Measurements from ENCODE around the gene ANKFY1.

Gene ANKFY1, protein sequence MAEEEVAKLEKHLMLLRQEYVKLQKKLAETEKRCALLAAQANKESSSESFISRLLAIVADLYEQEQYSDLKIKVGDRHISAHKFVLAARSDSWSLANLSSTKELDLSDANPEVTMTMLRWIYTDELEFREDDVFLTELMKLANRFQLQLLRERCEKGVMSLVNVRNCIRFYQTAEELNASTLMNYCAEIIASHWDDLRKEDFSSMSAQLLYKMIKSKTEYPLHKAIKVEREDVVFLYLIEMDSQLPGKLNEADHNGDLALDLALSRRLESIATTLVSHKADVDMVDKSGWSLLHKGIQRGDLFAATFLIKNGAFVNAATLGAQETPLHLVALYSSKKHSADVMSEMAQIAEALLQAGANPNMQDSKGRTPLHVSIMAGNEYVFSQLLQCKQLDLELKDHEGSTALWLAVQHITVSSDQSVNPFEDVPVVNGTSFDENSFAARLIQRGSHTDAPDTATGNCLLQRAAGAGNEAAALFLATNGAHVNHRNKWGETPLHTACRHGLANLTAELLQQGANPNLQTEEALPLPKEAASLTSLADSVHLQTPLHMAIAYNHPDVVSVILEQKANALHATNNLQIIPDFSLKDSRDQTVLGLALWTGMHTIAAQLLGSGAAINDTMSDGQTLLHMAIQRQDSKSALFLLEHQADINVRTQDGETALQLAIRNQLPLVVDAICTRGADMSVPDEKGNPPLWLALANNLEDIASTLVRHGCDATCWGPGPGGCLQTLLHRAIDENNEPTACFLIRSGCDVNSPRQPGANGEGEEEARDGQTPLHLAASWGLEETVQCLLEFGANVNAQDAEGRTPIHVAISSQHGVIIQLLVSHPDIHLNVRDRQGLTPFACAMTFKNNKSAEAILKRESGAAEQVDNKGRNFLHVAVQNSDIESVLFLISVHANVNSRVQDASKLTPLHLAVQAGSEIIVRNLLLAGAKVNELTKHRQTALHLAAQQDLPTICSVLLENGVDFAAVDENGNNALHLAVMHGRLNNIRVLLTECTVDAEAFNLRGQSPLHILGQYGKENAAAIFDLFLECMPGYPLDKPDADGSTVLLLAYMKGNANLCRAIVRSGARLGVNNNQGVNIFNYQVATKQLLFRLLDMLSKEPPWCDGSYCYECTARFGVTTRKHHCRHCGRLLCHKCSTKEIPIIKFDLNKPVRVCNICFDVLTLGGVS

DNA sequence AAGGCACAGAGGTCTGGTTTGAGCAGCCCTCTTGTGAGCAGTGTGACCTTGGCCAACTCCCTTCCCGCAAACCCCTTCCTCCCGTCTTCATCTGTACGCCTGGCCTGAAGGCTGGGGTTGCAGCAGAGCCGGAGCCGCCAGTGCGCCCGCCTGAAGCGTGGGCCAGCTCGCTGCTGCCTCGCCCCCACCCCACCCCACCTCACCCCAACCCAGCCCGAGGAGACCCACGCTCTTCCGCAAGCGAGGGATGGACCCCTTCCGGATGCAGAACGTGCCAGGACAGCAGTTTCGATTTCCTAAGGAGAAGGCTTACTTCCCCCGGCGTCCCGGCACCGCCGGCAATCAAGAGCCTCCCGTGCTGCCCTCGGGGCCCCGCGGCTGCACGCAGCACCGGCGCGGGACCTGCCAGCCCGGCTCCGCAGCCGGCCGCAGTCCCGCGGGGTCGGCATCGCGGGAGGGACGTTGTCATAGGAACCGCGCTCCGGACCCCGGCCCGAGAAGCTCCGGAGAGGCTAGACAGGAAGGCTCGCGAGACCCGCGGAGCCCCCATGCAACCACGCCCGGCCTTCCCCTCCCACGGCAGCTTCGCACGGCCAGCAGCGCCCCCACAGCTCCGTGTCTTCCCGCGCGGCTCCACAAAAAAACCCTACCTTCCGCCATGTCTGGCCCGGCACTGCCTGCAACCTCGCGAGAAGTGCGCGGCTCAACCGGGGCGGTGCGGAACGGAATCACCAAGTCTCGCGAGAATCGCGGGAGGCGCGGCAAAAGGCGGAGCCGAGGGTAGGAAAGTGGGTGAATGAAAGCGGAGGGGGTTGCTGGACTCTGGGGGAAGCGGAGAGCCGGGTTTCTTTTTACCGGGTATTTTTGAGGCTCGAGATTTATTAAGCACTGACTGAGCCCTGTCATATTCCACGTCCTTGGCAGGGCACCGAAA lies at the start of gene ANKFY1:
Gene ANKFY1 (minus strand): TSS at position 698 of the 934 bp plus-strand sequence. CDS start 38 bp downstream, at position 660.
- DNase-seq = peak; percentile 91

DNA sequence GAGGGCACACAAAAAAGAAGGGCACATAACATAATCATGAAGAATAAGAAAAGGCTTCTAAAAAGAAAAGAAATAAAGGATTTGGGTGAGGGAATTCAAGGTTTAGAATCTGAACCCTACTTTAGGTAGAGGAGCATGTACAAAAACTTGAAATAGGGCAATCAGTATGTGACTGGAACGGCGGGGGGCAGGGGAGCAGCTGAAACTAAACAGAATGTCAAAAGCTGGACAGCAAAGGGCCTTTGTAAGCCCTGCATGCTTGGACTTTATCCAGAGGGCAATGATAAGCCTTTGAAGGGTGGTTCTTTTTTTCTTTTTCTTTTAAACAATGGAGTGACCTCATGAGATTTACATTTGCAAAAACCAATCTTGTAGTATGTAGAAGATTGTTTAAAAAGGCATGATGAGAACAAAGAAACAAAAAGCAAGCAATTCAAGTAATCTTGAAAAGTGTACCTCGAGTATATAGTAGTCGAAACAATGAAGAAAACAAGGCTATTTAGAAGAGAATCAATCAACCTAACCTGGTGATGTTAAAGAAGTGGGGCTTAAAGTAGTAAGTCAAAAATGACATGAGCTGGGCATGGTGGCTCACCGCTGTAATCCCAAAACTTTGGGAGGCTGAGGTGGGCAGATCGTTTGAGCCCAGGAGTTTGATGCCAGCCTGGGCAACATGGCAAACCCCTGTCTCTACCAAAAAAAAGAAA lies 46.7 kb upstream of the ANKFY1 start:
- no peak for DNase-seq

DNA sequence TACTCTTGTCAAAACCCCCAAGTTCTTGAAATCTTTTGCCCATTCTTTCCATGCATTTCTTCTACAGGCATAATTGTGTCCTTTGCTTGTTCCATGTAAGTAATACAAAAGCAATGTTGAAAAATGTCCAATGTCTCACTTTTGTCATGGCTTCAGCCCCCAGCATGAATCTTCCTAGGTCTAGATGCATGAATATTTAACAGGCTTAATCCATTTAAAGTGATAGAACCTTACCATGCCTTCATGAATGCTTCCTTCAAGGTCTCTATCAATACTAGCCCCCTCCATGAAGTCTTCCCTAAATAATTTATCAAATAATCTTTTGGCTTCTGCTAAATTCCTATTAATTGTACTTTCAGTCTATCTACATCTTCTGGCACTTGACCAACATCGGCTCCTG lies 46.1 kb upstream of the ANKFY1 start:
- no peak for DNase-seq

DNA sequence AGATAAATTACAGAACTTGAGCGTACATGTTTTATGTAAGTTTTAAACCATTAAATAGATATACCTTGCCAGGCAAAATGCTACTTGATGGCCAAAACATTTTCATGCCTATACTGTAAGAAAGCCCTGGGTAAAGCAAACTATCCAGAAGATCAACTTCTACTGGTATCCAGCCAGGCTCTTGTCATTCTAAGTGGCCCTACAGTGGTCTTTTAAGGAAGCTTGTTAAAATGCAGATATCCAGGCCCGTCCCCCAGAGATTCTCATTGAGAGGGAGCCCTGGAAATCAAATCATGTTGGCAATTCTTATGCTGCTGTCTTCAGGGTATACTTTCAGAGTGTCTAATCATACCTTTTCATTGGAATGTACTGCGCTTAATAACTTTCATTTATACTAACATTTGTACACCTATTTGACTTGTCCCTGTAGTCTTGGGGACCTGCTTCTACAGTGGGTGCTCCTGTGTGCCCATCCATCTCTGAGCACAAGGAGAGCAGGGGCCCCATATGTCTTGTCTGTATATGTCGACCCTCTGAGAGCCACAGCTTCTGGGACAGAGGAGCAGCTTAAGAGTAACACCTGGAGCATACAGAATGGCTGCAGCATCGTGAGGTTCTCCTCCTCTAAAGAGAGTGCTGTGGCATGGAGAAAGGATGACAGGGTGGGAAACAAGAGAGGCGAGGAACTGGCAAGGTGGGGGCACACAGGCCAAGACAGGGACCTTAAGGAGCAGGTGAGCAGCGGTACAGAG lies 43.6 kb upstream of the ANKFY1 start:
- DNase-seq = no peak

DNA sequence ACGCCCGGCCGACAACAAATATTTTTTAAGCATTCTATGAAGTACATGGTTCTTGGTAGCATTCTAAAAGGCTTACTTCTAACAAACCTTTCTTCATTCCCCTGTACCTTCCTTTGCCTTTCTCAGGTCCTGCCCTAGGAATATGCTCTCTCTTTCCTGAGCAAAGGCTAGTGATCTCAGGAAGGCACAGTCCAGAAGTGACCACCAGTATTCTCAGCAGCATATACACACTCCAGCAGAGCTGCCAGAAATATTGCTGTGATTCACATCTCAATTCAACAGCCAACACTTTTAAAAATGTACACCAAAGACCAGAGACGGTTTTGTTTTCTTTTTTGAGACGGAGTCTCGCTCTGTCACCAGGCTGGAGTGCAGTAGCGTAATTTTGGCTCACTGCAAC lies 41.4 kb upstream of the ANKFY1 start:
- no peak for DNase-seq

DNA sequence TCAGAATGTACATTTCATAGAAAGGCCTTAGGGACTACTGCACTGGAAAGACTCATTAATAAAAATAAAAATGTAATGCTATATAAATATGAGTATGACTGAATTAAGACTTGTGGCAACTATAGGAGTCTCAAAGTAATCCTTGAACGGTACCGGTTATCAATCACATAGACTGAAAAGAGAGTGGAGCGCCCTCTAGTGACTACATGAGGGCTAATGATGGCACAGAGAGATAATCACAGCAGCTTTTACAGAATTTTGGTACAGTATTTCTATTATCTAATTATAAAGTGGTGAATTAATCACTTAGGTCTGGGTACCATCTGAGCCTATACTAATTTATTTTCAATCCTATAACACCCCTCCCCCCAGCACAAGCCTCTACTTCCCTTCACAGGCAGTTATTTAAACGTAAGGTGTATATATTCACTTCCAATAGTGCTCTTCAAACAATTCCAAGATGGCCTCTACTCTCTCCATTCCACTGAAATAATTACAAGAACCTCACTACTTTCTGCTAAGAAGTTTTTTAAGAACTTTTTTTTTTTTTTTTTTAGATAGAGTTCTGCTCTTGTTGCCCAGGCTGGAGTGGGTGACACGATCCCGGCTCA lies 40.7 kb upstream of the ANKFY1 start:
- peak; percentile 20 for DNase-seq

DNA sequence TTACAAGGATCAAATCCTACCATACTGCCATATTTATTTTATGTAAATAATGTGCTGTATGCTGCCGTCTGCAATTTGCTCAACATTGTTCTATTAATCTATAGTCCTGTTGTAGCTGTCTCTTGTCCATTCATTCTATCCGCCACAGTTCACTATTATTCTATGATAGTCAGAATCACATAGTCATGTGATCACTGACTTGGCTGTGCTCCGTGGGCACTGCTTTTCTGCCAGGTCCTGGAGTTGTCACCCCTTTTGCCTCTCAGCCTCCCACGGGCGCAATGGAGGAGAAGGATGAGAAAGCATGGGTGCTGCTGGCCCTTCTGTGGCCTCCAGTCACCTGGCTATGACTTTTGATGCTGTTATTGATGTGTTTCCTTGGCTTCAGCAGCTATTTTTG lies 37.3 kb upstream of the ANKFY1 start:
- no peak for DNase-seq

DNA sequence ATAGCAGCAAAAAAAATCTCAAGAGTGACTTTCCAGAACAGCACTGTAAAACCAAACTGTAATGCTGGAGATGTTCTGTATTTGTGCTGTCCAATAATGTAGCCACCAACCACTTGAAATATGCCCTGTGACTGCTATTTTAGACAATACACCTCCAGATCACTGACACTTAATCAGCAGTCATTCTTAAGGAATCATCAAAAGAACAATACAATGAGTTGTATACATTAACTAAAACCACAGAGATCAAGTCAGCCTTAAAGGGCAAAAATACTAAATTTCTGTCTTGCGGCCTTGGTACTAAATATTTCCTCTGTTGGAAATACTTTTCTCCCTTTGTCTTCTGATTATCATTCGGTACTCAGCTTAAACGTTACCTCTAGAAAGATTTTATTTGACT lies 33.6 kb upstream of the ANKFY1 start:
- no peak for DNase-seq

DNA sequence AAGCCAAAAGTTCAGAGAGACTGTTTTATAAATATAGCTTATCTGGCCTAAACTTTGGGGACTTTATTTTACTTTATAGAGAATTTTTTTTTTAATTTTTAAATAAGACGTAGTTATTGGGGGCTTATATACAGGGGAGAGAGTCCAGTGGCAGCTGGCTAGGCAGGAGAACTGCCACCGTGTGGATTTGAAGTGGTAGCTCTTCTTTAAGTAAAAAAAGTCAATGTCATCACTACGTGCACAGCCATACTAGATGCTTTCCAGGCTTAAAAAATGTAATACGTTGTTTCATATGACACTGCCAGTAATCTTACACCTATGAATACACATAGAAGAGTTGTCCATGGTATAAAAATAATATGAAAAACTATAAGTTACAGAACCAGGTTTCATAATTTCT lies 31.9 kb upstream of the ANKFY1 start:
- no peak for DNase-seq

DNA sequence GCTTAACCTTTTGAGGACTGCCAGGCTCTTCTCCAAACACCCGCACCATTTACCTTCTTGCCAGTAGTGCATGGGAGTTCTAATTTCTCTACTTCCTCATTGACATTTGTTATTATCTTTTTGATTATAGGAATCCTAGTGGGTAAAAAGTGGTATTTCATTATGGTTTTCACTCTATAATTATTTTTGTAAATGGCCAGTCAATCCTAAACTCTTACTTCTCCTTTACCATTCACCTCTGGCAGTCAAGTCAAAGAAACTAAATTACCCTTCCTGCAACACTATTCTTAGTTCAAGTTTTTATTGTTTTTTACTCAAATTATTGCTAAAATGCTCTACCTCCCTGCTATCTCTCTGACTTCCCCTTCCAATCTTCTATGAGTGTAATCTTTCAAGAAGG lies 29.8 kb upstream of the ANKFY1 start:
- no peak for DNase-seq

DNA sequence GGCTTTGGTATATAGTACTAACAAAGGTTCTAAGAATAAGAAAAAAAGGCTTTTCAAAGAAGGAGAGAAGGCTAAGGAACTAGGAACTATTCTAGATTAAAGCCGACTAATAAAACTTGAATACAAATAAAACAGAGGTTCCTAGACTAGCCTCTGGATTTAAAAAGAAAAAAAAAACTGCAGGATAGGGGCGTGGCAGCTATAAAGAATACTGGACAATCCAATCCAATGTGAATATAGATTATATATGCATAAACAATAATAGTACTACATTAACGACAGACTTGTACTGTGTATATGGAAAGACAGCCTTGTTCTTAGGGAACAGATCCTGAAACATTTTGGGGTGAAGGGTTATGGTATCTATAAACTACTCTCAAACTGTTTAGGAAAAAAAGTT lies 23.9 kb upstream of the ANKFY1 start:
- no peak for DNase-seq

DNA sequence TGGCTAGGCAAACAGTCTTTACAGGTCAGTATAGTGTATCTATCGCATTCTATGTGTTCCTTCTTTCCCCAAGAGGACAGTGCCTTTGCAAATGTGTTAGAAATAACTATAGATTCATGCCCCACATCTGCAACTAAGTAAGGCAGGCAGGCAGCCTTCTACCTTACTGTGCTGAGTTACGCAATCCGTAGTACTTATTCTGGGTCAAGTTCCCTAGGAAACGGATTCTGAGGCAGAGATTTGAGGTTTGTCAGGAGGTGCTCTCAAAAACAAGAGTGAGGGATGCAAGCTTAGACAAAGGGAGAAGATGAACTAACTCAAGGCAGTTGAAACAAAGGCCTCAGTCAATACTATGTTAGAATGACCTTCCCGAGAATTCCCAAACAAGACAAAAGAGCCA lies 12.7 kb upstream of the ANKFY1 start:
- no peak for DNase-seq

DNA sequence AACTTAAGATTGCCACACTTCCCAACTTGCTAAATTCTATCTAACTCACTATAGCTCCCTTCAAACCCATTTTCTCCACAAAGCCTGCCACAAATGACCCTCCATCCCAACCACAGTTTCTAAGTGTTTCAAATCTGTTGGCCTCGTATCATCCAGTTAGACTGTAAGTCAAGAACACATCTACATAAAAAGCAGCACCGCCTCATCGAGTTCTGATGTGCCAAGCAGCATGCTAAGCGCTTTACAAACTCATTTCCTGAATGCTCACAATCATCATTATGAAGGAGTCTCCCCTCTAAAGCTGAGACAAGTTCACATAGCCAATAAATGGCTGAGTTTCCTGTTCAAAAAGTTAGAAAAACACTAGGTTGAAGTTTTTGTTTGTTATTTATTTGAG lies 9.2 kb upstream of the ANKFY1 start:
- DNase-seq = no peak

DNA sequence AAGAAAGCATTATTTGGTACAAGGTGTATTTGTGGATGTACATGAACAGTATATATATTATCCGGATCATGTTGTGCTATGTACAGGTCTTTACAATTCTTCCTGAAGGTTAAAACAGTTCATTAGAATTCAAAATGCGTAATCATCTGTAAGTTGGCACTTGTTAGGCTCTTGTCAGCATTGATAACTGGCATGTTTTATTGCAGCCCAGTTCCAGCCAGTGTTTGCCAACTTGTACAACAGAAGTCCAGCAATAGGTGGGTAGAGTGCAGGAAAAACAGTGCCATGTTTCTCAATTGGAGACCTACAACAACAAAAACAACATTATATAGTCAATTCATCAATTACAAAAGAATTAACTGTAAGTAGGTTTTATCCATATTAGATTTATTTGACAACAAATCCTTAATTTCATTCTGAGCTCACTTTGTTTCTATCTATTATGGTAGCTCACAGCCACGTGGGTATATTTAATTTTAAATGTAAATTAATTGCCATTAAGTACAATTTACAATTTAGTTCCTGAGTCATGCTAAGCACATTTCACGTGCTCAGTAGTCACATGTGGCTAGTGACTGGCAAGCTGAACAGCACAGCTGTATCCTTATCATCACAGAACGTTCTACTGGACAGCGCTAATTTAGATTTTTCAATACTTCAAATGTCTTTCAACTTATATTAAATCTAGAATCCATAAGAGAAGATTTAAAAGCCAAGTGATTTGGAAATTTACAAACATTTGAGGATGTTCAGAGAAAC lies 8.6 kb upstream of the ANKFY1 start:
- no peak for DNase-seq

DNA sequence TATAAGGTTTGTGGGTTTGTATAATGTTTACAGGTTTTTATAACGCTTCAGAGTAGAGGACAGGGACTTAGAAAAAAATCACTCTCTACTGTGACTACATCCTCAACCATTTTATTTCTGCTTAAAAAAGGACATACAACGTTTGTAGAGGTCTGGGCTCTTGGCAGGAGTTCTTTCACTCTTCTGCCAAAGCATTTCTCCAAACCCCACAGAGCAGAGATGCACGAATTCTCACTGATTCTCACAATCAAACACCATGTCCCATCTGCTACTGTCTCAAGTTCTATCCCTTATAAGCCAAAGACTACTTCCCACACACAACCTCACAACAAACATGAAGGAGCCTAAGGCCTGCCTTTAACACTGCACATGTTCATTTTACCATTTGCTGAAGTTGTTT lies 7.0 kb upstream of the ANKFY1 start:
- no peak for DNase-seq

DNA sequence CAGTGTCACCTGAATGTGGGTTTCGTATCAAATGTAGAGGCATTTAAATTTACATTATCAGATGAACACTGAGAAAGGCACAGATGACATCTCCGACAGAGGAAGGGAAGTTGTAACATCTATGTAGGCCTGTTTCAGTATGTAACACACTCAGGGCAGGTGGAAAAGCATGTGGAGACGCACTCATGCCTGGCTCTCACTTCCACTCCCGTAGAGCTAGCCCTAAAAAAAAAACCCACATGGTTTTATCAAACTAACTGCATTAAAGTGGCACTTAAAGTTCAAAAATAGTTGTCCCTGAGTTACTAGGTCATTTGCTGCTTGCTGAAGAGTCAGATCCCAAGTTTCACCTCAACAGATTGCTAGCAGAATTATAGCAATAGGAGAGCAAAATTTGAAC lies 6.1 kb upstream of the ANKFY1 start:
- DNase-seq = no peak

DNA sequence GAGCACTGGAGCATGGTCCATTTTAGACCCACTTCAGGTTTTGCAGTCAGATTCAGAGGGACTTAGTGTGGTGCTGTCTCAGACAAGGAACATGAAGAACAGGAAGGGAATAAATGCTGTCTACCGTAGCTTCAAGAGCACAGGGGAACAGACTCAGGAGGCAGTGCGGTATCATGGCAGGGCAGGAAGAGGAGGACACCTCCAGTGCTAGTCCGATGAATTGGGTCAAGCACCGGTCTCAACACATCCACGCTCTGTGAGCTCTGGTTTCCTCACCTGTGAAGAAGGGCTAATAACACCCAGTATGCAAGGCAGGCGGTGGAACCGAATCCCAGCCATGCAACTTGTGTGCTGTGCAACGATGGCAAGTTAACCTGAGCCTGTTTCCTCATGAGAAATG lies 3.6 kb upstream of the ANKFY1 start:
- DNase-seq = no peak

DNA sequence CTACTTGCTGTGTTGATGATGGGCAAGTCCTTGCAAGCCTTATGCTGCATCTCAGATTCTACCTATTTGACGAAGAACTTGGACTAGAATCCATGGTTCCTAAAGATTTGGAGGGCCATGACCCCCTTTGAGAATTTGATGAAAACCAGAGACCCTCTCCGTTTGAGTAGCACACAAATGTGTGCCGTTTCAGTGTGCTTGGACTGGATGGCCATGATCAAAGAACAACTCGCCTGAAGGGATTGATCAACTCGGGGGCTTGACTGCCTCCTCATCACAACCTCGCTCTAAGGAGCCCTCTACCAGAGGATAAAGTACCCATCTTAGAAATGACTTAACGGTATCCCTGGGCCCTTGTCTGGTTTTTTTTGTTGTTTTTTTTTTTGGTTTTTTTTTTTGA lies 2.8 kb upstream of the ANKFY1 start:
- no peak for DNase-seq

DNA sequence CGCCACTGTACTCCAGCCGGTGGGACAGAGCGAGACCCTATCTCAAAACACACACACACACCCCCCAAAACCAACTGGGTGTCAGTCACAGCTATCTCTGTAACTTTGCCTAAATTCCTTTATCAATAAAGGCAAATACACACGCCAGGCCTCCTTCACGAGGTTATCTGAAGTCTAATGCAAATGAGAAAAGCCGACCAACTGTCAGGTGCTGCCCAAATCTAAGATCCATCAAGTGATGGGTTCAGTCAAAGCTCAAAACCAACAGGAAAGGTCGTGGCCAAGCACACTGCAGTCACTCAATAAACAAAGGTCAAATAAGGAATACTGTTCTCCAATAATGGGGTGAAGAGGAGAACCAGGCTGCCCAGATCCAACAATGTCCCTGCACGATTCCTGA lies 1.1 kb downstream of the ANKFY1 start:
- no peak for DNase-seq

DNA sequence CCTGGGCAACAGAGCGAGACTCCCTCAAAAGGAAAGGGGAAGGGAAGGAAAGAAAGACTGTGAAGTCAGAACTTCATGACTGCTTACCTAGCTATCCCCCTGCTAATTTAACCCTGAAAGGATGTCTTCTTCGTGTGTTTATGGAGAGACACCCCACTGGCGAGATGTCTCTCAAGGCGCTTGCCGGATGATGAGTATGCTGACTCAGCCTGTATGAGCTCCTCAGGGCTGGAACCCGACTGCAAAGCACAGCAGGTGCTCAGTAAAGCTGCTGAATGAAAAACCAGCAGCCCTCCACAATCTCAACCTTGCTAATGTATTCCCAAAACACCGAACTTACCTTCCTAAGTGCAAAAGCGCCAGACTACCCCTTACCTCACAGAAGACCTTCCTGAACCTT lies 2.3 kb downstream of the ANKFY1 start:
- DNase-seq = no peak
